HG02588 (cell line): ENCODE data around the gene CHURC1.
"Not testable (repeated sequence)": the region's sequence is repeated elsewhere in the genome, so short reads cannot be mapped to it uniquely, and the experiment has no call there.

Experiments
- ATAC-seq: cut with Tn5 transposase; IDR thresholded peaks from one replicate; pipeline ENCODE4 v1.9.1; 2021; ENCODE audit warnings: mild to moderate bottlenecking, moderate library complexity; ENCODE audit not compliant: unreplicated experiment

Gene CHURC1

DNA sequence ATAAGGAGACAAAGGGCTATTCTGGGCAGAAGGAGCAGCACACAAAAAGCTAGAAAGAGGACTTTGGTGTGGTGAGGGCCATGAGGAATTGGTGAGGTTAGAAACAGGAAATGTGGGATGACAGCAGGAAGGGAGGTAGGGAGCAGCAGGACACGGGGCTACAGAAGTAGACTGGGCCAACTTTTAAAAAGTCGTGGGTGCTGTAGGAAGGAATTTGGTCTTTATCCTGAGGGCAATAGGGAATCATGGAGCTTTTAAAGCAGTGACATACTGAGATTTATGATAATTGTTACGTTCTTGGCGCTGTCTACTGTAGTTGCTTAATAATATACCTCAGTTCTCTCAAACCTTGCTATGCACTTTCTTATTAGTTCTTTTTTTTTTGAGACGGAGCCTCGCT lies 8.2 kb upstream of the CHURC1 start:
- no peak for ATAC-seq

DNA sequence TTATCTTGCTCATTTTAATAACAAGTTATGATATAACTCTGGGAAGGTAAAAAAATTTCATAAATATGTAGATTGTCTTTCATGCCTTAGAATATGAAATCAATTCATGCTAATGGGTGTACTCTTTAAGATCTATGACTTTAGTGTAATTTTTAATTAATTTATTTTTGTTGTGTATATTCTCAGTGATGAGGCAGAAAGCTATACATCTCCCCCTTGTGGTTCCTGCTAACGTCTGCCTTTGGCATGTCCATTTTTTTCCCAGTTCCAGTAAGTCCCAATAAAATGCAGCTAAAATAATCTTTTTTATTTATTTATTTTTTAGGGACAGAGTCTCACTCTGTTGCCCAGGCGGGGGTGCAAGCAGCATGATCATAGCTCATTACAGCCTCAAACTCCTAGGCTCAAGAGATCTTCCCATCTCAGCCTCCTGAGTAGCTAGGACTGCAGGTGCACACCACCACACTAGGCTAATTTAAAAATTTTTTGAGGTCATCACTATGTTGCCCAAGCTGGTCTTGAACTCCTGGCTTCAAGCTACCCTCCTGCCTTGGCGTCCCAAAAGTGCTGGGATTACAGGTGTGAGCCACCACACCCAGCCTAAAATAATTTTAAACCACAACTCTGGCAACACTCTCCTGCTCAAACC lies 3.3 kb upstream of the CHURC1 start:
- ATAC-seq = no peak

DNA sequence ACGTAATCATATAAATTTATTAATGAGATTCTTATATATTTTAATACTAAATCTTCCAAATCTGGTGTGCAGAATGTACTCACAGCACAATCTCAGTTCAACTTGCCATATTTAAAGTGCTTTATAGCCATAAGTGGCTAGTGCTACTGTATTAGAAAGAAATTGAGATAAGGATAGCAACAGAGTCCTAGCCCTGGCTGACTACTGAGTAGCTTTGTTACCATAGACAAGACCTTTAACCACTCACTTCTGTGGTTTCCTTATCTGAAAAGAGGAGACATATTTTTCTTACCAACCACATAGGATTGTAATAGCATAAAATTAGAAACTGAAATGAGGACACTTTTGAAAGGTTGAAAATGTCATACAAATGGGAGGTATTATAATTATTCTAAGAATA lies 2.0 kb upstream of the CHURC1 start:
- ATAC-seq = no peak

DNA sequence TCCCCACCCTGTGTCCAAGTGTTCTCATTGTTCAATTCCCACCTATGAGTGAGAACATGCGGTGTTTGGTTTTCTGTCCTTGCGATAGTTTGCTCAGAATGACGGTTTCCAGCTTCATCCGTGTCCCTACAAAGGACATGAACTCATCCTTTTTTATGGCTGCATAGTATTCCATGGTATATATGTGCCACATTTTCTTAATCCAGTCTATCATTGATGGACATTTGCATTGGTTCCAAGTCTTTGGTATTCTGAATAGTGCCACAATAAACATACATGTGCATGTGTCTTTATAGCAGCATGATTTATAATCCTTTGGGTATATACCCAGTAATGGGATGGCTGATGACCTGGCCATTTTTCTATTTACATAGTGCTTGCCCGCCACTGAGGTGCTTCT lies 778 bp upstream of the CHURC1 start:
- not testable (repeated sequence) for ATAC-seq

DNA sequence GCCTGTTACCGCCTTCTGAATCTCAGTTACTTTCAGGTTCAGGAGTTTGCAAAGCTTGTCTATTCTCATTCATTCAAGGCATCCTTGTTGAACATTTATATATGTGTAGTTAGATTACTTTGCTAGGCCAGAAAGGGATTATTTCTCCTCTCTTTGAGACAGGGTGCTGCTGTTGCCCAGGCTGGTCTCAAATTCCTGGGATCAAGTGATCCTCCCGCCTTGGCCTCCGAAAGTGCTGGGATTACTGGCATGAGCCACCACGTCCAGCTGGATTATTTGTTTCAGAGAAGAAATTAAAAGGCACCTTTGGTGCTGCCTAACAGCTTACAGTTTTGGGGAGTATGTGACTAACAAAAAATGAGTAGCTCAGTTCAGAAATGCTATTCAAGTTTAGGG lies 772 bp downstream of the CHURC1 start:
- ATAC-seq = no peak

DNA sequence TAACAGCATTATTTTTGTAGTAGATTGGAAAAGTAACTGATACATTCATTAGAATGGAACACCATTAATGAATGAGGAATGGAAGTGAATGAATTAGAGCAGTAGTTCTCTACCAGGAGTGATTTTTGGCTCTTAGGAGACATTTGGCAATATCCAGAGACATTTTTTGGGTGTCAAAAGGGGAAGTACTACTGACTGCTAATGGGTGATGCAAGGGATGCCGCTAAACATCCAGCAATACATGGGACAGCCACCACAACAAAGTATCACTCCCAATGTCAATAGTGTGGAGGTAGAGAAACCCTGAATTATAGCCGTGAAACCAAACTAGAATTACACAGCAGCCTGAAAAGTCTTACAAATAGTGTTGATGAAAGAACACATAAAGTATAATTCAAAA lies 1.5 kb downstream of the CHURC1 start:
- ATAC-seq = no peak

DNA sequence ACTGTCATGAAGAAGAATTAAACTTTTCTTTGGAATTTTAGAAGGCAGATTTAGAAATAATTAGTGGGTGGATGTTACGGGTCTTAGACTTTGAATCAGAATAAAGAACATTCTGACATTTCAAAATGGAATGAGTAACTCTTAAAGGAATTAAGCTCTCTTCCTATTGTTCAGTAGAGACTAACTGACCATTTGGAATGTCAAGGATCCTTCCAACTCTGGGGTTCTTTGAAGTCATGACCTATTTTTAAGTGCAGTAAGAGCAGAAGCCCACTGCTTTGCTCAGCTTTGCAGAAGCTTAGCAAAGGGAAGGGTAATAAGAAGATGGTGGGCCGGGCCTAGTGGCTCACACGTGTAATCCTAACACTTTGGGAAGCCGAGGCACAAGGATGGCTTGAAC lies 4.0 kb downstream of the CHURC1 start:
- no peak for ATAC-seq

DNA sequence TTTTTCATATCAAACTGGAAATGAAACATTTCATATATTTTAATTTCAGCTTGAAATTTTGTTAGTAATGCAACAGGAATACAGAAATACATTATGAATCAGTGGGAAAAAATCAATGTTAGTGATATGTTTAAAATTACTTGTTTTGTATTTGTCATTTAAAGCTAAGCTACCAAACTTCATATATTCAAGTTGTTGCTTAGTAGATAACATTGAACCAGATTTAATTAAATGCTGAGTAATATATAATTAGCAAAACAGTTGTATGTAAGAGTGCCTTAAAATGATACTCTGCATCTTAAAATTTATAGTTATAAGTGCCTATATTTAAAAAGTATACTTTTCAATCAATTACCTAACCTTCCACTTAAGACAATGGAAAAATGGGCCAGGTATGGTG lies 5.0 kb downstream of the CHURC1 start:
- ATAC-seq = no peak

DNA sequence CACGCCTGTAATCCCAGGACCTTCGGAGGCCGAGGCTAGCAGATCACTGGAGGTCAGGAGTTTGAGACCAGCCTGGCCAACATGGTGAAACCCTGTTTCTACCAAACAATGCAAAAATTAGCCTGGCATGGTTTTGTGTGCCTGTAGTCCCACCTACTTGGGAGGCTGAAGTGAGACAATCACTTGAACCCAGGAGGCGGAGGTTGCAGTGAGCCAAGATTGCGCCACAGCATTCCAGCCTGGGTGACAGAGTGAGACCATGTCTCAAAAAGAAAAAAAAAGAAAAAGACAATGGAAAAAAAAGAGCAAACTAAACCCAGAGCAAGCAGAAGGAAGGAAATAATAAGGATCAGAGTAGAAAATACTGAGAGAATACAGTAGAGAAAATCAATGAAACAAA lies 5.4 kb downstream of the CHURC1 start:
- ATAC-seq = no peak

DNA sequence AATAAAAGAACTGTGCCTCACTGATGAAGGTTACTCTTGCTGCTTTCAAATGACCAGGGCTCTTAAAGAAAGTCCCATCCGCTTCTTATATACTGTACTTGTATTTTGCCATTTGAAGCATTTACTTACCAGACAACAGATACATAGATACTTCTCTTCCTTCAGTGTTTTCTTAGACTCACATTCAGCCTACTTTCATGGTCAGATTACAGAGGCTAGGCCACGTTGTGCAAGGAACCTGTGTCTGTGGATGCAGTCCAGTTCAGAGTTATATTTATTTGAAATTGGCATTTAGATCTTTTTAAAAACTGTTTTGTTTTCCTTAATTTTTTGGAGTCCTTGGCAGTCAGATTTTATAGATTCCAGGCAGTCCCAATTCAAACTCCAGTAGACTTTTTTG lies 6.2 kb downstream of the CHURC1 start:
- no peak for ATAC-seq

DNA sequence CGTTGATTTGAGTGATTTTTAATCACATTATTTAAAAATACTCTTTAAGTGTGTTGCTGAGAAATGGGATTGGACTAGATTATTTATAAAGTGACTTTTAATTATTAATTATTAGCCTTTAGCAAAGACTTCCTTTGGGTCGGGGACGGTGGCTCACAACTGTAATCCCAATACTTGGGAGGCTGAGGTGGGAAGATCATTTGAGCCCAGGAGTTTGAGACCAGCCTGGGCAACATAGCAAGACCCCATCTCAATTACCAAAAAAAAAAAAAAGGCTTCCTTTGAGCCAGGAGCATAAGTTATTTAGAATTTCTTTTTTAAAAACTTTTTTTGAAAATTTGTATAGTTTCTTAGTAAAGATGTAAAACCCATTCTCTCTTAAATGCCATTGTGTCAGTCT lies 8.8 kb downstream of the CHURC1 start:
- no peak for ATAC-seq

DNA sequence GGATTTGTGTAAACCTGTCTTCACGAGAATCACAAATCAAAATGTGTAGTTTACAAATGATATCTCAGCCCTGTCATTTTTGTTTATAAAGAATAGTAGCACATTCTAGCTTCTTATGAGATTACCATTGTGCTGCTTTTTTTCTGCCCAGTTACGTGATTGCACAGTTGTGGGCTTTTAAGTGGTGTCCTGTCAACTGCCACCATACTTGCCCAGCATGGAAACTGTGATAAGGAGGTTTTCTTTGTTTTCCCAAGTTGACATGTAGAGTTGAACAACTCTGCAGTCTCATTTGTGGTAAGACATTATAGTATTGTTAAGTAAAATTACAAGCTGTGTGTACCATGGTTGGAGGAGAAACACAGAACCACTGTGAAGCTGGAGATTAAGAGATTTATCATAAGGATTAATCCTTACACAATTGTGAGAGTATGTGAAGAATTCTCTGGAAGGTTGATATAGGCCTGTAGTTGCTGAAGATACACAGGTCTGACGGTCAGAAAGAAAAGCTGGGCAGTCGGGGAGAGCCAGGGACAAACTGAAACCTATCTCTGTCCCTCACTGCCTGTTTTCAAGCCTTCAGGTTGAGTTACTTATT lies 12.2 kb downstream of the CHURC1 start:
- no peak for ATAC-seq

DNA sequence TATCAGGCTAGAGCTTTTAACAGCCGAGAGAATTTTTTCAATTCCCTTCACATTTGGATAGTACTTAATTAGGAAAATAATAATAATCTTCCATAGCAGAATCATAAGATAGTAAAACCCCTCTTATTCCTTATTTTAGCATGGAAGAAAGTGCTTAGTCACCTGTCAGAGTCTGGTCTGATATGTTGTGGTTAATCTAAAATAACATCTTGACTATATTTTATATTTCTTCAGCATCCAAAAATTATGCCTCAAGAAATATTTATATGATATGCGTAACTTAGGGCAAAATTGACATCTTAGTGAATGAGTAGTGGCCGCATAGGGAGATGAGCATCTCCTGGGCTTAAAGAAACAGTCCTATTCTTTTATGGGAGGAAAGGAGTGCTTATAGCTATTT lies 12.8 kb downstream of the CHURC1 start:
- no peak for ATAC-seq

DNA sequence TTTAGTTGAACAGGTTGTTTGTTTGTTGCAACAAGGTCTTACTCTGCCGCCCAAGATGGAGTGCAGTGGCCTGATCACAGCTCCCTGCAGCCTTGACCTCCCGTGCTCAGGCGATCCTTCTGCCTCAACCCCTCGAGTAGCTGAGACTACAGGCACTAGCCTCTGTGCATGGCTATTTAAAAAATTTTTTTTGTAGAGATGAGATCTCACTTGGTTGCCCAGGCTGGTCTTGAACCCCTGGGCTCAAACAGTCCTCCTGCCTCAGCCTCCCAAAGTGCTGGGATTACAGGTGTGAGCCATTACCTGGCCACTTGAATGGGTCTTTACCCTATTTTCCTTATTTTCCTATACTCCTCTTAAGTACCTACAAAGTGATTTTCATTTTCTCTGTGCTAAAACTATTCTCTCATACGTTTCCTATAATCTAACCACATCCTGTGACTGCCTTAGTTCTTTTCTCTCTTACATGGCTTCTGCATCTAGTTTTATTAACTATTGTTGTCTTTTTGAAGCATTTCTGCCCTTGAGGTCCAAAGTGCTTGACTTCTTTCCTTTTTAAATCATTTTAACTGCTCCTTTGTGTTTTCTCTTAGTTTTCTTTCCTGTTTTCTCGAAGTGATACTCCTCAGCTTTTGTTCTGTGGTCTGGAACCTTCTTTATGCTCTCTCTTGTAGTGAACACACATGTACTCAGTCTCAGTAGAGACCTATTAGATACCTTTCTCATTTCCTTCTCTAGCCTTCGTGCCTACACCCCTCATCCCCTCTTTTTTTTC lies 14.2 kb downstream of the CHURC1 start:
- peak; percentile 66 for ATAC-seq

DNA sequence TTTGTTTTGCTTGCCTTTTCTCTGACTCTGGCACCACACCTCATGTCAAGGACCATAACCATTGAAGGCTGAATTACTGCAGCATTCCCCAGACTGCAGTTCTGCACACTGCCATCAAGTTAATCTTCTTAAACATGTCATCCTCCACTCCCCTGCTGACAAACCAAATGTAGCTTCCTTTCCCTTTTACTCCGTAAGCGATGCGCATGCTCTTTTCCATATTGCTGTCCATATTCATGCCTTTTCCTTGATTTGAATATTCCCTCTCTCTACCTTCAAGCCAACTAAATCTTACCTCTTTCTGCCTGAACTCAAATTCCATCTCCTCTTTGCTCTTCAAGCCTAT lies 14.7 kb downstream of the CHURC1 start:
- ATAC-seq = no peak

DNA sequence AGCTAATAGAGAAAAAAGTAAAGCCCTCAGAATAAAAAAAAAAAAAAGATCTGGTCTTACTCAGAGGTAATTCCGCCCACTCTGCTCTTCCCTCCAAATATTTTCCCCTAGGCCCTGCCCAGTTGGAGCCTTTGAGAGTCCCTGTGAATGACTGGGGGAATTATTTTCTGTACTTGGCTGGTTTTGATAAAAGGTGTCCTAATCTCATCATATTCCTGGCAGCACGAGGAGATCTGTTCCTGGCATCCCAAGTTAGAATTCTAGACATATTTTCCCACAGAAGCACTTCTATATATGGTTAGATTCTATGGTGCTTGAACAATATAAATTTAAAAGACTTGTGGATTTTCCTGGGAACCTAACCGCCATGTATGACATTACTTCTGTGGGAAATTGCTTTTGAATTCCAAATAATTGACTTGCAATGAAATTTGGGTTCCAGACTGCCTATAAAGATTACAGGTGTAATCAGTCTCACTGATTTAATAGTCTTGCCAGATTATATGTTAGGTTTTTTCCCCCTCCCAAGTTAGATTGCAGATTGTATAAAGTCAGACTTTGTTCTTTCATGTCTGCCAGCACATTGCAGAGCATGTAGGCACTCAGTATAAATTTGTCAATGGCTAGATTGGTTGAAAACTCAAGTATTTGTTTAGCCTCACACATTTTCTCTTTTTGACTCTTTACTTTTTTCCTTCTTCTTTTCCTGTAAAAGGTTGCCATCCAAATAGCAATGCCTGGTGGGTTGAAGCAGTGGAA lies 16.0 kb downstream of the CHURC1 start:
- ATAC-seq = no peak

DNA sequence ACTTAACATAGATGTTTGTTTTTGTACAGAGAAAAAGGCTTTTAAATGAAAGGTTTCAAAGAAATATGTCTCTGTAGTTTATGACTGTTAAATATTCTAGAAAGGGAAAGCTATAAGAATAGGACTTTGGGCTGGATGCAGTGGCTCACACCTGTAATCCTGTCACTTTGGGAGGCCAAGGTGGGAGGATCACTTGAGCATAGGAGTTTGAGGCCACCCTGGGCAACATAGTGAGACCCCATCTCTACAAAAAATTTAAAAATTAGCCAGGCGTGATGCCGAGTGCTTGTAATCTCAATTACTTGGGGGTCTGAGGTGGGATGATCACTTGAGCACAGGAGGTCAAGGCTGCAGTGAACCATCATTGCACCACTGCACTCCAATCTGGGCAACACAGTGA lies 16.9 kb downstream of the CHURC1 start:
- no peak for ATAC-seq

DNA sequence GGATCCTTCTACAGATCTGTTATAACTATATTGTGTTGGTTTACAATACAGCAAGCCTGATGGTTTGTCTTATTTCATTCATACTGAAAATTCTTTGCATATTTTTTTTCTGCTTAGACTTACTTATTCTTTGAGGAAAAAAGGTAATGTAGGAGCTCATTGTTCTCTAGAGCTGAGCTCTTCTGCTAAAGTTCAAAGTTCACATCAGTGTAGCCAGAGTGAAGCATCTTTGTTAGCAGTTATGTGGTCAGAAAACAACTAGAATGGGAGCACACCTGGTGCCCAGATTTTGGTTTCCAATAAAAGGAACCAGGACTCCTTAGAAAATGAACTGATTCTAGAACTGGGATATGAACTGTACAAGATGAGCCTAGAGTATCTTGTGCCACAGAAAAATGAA lies 18.0 kb downstream of the CHURC1 start:
- no peak for ATAC-seq

DNA sequence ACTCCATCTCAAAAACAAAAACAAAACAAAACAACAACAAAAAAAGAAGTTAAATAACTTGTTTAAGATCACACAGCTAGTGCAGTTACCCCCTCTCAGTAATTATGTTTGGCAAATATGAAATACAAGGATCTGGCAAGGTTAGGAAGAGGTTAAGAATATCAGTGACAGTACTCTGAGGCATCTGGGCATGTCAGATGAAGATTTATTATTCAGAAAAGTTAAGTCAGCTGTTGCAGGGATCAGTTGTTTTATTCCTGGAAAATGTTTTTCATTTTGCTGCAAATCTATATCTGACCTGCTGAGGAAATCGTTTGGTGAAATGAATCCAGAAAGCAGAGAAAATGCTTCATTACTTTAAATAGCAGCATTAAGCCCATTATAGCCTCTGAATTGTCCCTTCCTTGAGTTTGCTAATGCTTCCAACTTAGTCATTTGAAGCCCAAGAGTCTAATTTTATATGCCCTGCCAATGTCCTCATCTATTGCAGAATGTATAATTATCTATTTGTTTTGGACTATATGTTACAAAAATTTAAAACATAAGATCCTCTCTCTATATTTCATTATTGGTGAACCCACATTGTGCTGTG lies 20.2 kb downstream of the CHURC1 start:
- ATAC-seq = no peak

DNA sequence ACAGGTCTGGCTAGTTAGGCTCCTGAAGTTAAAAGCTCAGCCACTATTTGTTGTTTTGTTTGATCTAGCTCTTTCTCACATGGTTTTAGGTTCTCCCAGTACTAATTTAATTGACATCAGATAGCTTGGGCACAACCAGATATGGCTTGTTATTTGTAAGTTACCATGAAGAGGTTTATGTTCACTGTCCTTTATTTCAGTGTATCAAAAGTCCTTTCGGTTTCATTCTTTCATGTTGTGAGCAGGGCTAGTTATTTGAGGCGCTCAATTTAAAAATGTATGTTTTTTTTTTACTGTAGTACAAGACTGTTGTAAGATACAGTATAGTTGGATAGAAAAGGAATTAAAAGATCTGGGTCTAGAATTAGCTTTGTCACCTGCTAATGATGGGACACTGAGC lies 21.3 kb downstream of the CHURC1 start:
- no peak for ATAC-seq

DNA sequence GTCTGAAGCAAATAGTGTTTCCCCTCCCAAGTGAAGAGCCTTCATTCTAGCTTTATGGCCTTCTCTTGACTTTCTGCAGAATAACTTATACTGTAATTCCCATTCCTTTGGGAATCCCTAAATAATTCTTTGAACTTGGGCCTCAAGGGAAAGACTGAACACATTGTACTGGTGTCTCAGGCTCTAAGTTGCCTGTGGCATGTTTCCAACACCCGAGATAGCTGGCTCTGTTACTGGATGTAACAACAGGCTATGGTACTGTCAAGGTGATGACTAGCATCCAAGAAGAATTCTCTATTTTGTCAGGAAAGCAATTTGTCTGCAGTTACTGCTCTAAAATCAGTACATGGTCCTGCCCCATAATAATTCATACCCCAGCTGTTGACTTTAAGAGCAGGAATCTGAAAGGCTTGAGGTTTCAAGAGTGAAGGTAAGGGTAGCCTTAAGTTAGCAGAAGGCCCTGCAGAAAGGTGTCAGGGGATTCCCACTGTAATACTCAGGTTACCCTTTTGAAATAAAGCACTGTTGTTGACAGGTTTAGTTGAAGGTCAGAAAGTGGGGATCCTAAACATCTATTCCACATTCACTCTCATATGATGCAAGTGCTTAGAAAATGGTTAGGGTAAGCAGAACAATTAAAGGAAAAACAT lies 23.0 kb downstream of the CHURC1 start:
- ATAC-seq = no peak
